ENCODE data around the gene SLC3A2. TPM values are rescaled to one million over a fixed set of nuclear protein-coding genes. Genes with fewer than 3 reads are reported as not detected.
A peak's percentile ranks its signal among the peaks of the same experiment; 100 is the strongest.
"Not testable (repeated sequence)": the region's sequence is repeated elsewhere in the genome, so short reads cannot be mapped to it uniquely, and the experiment has no call there.

Gene SLC3A2
- total RNA-seq, 2 experiments from 2014 or later: 213 to 259 TPM

DNA sequence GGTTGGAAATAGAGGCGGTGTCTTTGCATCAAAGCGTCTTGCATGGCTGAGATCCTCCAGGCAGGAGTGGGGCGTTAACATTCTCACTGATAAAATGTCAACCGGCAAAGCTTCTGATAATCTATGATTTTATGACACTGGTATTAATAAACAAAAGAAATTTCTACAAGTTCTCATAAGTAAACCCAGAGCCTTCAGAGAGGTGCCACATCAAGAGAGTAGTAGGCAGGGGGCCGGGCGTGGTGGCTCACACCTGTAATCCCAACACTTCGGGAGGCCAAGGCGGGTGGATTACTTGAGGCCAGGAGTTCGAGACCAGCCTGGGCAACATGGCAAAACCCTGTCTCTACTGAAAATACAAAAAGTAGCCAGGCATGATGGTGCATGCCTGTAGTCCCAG, 37.8 kb upstream of the SLC3A2 start:
- not testable (repeated sequence) for ATAC-seq; H3K9me3 Mint-ChIP-seq (ENCODE audit: low read depth); DNase-seq; H3K36me3 Mint-ChIP-seq; H3K4me3 Mint-ChIP-seq; H3K27ac Mint-ChIP-seq; H3K27me3 Mint-ChIP-seq
- CTCF ChIA-PET: interaction anchor here (1.0 to 2.0 kb wide), 4 partner anchors 9 to 57 kb away, joined by 3 to 13 read pairs (median 6); partner anchors contain the start of gene SLC3A2
- peaks cover 15% of the 10 kb centered on the region for H3K4me1 Mint-ChIP-seq

DNA sequence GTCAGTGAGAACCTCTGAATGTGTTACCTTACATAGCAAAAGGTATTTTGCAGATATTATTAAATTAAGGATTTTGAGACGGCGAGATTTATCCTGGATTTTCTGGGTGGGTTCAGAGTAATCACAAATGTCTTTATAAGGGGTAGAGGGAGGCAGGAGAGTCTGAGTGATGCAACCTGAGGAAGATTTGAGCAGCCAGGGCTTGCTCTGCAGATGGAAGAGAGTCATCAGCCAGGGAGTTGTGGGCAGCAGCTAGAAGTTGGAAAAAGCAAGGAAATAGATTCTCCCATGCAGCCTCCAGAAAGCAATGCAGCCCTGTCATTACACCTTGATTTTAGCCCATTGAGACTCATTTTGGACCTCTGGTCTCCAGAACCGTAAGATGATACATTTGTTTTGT, 37.2 kb upstream of the SLC3A2 start:
- Mint-ChIP-seq H3K27ac (no peak overlapping the region), H3K4me1 (peaks cover 13% of the 10 kb centered on the region), H3K4me3 (no peak overlapping the region), H3K36me3 (peaks cover 2% of the 10 kb centered on the region), H3K27me3 (no peaks in the 10 kb centered on the region), H3K9me3 (ENCODE audit: low read depth) (no peaks in the 10 kb centered on the region)
- DNase-seq (no peak), ATAC-seq (no peak)
- CTCF ChIA-PET: interaction anchor here (1.5 to 2.0 kb wide), 3 partner anchors 9 to 57 kb away, joined by 3 to 13 read pairs (median 9); no protein-coding TSS in a partner anchor

DNA sequence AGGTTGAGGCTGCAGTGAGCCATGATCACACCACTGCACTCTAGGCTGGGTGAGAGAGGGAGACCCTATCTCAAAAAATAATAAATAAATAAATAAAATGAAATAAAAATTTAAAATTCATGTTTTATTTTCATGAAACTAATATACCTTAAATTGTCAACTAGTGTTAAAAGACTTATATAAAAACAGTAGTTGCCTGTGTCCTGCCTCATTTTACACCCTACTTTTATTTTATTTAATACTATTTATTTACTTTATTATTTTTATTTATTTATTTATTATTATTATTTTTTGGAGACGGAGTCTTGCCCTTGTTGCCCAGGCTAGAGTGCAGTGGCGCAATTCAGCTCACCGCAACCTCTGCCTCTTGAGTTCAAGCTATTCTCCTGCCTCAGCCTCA, 36.5 kb upstream of the SLC3A2 start:
- H3K36me3 Mint-ChIP-seq: peaks cover 5% of the 10 kb centered on the region
- no peak for ATAC-seq
- CTCF ChIA-PET: interaction anchor here (1.9 to 2.0 kb wide), 2 partner anchors 11 to 58 kb away, joined by 9 to 13 read pairs; no protein-coding TSS in a partner anchor
- no peak overlapping the region for H3K27ac Mint-ChIP-seq
- H3K27me3 Mint-ChIP-seq: no peaks in the 10 kb centered on the region
- H3K4me1 Mint-ChIP-seq: peaks cover 9% of the 10 kb centered on the region
- no peak overlapping the region for H3K4me3 Mint-ChIP-seq
- H3K9me3 Mint-ChIP-seq (ENCODE audit: low read depth): no peaks in the 10 kb centered on the region
- no peak for DNase-seq

DNA sequence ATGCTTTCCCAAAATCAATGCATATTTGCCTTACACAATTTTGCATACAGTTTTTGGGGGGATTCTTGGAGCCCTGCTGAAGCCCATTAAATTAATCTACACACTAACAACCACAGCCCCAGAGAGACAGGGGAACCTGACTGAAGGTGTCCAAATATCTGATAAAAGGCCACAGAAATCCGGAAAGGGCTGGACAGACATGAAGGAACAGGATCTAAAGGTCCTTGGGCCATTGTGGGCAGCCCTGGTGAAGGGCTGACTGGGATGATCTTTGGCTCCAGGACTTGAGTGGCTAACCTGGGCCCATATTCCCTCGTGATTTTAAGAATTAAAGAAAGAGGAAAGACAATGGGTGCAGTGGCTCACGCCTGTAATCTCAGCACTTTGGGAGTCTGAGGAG, 34.5 kb upstream of the SLC3A2 start:
- H3K27me3 Mint-ChIP-seq: no peaks in the 10 kb centered on the region
- CTCF ChIA-PET: interaction anchor here (0.9 kb wide), 1 partner anchor 30 kb away, joined by 3 read pairs; no protein-coding TSS in a partner anchor
- no peak for DNase-seq

DNA sequence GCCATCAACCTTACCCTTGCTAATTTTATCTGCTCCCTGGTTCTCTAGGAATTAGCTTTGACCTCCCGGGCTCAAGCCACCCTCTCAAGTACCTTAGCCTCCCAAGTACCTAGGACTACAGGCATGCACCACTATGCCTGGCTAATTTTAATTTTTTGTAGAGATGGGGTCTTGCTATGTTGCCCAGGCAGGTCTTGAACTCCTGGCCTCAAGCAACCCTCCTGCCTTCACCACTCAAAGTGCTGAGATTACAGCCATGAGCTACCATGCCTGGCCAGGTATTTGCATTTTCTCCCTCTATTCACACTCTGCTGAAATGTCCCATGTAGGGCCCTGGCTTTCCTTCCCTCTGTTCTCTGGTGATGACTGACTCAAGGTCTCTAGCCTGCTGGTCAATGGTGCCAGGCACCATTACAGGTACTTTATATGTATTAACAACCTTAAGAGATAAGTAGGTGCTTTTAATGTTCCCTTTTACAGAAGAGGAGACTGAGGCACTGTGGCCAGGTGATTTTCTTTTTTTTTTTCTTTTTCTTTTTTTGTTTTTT, 32.9 kb upstream of the SLC3A2 start:
- H3K4me1 Mint-ChIP-seq: peaks cover 19% of the 10 kb centered on the region
- no peak overlapping the region for H3K4me3 Mint-ChIP-seq
- CTCF ChIA-PET: interaction anchor here (1.0 kb wide), 1 partner anchor 122 kb away, joined by 3 read pairs; no protein-coding TSS in a partner anchor

More for the DNA sequence above, 34.5 kb upstream of the SLC3A2 start:
- Mint-ChIP-seq H3K4me1 (peaks cover 4% of the 10 kb centered on the region), H3K36me3 (peaks cover 3% of the 10 kb centered on the region), H3K9me3 (ENCODE audit: low read depth) (no peaks in the 10 kb centered on the region), H3K4me3 (no peak overlapping the region), H3K27ac (no peak overlapping the region)
- ATAC-seq: no peak

DNA sequence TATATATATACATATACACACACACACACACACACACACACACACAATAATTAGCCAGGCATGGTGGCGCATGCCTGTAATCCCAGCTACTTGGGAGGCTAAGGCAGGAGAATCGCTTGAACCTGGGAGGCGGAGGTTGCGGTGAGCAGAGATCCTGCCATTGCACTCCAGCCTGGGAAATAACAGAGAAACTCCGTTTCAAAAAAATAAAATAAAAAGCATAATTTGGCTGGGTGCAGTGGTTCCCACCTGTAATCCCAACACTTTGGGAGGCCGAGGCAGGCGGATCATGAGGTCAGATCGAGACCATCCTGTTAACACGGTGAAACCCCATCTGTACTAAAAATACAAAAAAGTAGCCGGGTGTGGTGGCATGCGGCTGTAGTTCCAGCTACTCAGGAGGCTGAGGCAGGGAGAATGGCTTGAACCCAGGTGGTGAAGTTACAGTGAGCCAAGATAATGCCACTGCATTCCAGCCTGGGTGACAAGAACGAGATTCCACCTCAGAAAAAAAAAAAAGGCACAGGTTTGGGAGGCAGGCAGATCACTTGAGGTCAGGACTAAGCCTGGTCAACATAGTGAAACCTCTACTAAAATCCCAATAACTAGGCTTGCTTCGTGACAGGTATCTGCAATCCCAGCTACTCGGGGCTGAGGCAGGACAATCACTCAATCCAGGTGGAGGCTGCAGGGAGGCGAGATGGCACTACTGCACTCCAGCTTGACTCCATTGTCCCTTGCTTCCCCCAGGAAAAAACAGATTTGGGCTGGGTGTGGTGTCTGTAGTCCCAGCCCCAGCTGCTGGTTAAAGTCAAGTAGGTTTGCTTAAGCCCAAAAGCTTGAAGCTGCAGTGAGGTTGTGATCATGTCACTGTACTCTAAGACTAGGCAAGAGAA, 29.5 kb upstream of the SLC3A2 start:
- ATAC-seq: no peak
- H3K27ac Mint-ChIP-seq: peak overlapping the region; percentile 61
- H3K4me1 Mint-ChIP-seq: peaks cover 36% of the 10 kb centered on the region
- CTCF ChIA-PET: interaction anchor here (1.0 to 2.3 kb wide), 7 partner anchors 10 to 157 kb away, joined by 3 to 8 read pairs (median 3); partner anchors contain the start of genes SLC3A2, TMEM179B and ZBTB3
- H3K4me3 Mint-ChIP-seq: peak overlapping the region; percentile 15
- H3K9me3 Mint-ChIP-seq (ENCODE audit: low read depth): no peaks in the 10 kb centered on the region
- peaks cover 3% of the 10 kb centered on the region for H3K27me3 Mint-ChIP-seq
- no peak for DNase-seq
- peaks cover 48% of the 10 kb centered on the region for H3K36me3 Mint-ChIP-seq

More for the DNA sequence above, 32.9 kb upstream of the SLC3A2 start:
- Mint-ChIP-seq H3K27me3 (no peaks in the 10 kb centered on the region), H3K9me3 (ENCODE audit: low read depth) (no peaks in the 10 kb centered on the region), H3K27ac (no peak overlapping the region), H3K36me3 (peaks cover 16% of the 10 kb centered on the region)
- ATAC-seq: no peak
- no peak for DNase-seq

DNA sequence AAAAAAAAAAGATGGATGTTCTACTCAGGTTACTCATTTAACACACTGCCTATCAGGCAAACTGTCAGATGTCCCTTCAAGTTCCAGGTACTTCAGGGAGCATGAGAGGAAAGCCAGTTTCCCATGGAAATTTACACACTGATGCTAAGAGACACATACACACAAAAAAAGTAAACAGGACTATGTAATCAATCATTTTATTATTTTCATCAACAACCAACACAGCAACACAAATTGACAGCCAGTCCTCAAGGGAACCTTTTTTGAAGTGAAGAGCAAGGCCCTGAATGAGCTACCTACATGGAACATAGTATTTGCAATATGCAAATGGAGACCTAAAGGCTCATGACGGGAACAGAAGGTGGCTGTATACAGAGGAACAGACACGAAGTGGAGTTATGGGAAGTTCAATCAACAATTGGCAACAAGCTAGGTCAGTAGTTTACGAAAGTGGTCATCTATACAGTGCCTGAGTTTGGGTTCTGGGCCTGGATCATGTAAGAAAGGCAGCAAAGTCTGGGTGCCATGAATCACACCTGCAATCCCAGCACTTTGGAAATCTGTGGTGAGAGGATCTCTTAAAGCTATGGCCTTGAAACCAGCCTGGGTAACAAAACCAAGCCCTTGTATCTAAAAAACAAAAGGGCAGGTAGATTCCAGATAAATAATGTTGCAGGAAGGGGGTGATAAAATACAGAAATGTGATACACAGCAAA, 28.7 kb upstream of the SLC3A2 start:
- H3K36me3 Mint-ChIP-seq: peaks cover 50% of the 10 kb centered on the region

DNA sequence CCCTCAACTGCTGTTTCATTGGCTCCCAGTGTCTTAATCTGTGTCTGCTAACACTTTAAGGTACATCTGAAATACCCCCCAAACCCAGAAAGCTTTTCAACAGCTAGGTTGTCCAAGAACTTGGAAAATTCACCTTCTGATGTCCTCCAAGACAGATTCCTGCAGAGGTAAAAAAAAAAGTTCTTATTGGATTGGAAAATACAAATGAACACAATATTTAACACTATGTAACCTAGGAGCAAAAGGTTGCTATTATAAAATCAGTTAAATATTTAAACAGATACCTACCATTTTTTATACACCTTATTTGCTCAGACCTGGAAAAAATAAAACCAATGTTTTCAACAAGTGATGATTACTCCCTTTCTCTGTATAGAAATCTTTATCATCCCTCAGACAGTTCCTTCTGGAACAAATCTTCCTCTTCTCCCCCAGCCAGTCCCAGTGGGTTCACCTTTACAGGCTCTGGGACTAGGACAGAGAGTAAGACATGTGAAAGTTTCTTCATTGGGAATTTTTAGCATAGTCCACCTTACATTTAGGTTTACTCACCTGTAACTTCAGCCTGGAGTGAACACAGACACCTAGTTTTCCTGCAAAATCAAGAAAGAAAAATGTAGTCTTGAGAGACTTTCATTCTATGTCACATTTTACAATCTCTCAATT, 28.0 kb upstream of the SLC3A2 start:
- ATAC-seq (no peak), DNase-seq (no peak)
- H3K4me3 Mint-ChIP-seq: peak overlapping the region; percentile 93
- peaks cover 50% of the 10 kb centered on the region for H3K36me3 Mint-ChIP-seq
- peak overlapping the region; percentile 91 for H3K27ac Mint-ChIP-seq
- CTCF ChIA-PET: interaction anchor here (1.0 to 2.1 kb wide), 8 partner anchors 9 to 158 kb away, joined by 3 to 12 read pairs (median 3); partner anchors contain the start of genes TMEM179B and ZBTB3
- H3K4me1 Mint-ChIP-seq: peaks cover 45% of the 10 kb centered on the region
- peaks cover 3% of the 10 kb centered on the region for H3K27me3 Mint-ChIP-seq
- no peaks in the 10 kb centered on the region for H3K9me3 Mint-ChIP-seq (ENCODE audit: low read depth)

More for the DNA sequence above, 28.7 kb upstream of the SLC3A2 start:
- no peaks in the 10 kb centered on the region for H3K9me3 Mint-ChIP-seq (ENCODE audit: low read depth)
- ATAC-seq: no peak
- H3K4me3 Mint-ChIP-seq: peak overlapping the region; percentile 15
- H3K27me3 Mint-ChIP-seq: peaks cover 3% of the 10 kb centered on the region
- H3K27ac Mint-ChIP-seq: peak overlapping the region; percentile 61
- peaks cover 39% of the 10 kb centered on the region for H3K4me1 Mint-ChIP-seq
- CTCF ChIA-PET: interaction anchor here (1.0 to 1.5 kb wide), 7 partner anchors 9 to 157 kb away, joined by 3 to 4 read pairs (median 3); partner anchors contain the start of gene ZBTB3
- DNase-seq: no peak

DNA sequence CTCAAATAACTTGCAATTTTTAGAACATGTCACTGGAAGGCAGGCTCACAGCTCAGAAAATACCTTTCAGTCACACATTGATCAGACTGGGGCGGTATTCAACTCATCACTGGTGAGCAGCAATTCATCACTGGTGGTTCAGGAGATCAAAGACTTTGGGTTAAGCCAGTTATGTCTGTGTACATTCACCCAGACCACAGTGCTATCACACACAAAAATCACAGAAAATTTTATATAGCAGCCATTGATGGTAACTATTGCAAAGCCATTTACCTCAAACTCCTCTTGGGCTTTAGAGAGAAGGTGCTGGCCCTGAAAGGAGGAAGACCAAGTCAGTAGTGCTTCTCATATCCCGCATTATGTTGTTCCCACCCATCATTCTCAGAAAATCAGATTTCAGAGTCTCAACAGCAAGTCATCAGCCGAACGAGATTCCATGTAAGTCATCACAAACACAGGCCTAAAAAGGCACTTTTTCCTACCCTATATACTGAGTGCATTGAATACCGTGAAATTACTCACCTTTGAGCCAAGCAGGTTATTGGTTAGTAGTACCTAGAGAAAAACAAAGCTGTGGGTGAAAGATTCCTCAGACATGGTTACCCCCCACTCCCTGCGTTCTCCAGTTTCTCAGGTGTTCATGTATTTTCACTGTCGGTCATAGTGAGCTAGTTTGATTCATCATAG, 27.3 kb upstream of the SLC3A2 start:
- peaks cover 3% of the 10 kb centered on the region for H3K27me3 Mint-ChIP-seq
- H3K27ac Mint-ChIP-seq: peak overlapping the region; percentile 91
- peak overlapping the region; percentile 93 for H3K4me3 Mint-ChIP-seq
- ATAC-seq: no peak
- CTCF ChIA-PET: interaction anchor here (0.6 to 2.8 kb wide), 8 partner anchors 12 to 67 kb away, joined by 3 to 12 read pairs (median 4); partner anchors contain the start of genes TMEM179B and WDR74
- peaks cover 52% of the 10 kb centered on the region for H3K36me3 Mint-ChIP-seq
- peaks cover 52% of the 10 kb centered on the region for H3K4me1 Mint-ChIP-seq
- DNase-seq: no peak
- H3K9me3 Mint-ChIP-seq (ENCODE audit: low read depth): no peaks in the 10 kb centered on the region

DNA sequence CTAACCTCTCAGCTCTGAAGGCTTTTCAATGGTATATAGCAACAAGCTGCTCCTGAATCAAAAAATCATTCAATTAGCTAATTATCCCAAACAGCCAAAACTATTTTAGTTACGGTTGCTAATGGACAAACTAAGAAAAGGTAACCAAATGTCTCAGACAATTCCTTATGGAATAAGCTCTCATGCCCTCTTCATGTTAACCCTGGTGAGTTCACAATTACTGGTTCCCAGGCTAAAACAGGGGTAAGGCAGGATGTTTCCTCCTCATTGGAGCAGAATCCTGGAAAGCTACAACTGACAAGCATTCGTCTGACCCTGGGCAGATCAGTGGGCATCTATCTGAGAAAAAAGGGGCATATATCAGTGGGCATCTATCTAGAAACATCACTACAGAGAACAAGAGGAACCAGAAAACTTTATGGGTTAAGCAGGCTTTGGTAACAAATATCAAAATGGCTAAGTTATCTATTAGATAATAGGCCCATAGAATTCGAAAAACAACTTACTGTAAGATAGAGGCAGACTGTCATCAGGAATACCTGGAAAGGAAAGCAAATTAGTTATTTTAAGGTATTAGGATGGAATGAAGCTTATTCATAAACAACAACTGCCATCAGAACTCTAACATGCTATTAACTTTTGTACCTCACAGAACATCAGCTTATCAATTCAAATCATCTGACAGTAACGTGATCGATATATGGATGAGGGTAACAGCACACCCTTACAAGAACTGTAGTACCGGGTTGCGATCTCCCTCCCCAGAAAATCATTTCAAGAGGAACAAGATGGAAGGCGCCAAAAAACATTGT, 26.5 kb upstream of the SLC3A2 start:
- CTCF ChIA-PET: interaction anchor here (0.6 to 3.8 kb wide), 11 partner anchors 11 to 486 kb away, joined by 3 to 28 read pairs (median 6); partner anchors contain the start of genes SLC3A2, TMEM179B and WDR74
- ATAC-seq: no peak
- Mint-ChIP-seq H3K27ac (peak overlapping the region; percentile 91), H3K4me1 (peaks cover 57% of the 10 kb centered on the region), H3K4me3 (peak overlapping the region; percentile 93), H3K27me3 (peaks cover 3% of the 10 kb centered on the region), H3K36me3 (peaks cover 49% of the 10 kb centered on the region), H3K9me3 (ENCODE audit: low read depth) (no peaks in the 10 kb centered on the region)
- no peak for DNase-seq

DNA sequence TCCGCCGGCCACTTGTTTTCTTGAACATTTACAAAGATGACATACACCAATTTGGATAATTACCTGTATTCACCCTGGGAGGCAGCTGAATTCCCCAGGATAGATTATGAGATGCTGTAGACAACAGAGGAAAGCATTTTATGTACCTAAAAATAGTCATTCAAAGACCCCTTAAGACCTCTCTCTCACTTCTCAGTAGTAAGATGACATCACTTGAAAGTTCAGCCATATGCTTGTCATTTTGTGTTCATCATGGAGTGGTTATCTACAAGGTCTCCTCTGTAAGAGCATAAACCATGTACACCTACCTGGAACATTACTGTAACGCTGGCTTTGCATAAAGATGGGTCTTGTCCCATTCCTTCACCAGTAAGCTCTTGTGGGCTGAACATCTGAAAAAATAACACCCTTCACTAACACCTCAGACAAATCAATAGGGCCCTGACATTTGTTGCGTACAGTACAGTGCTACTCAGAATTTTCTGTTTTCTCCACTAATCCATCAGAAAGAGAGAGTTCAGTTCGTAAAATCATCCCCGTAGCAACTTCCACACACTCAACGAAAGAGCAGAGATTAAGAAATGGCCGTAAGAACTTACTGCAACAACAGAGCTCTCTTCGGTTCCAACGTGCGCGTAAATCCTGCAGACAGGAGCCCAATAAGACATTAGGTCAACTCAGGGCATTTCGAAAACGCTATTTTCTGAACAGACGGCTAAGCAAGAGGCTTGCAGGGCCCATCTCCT, 25.7 kb upstream of the SLC3A2 start:
- H3K27me3 Mint-ChIP-seq: peaks cover 3% of the 10 kb centered on the region
- H3K9me3 Mint-ChIP-seq (ENCODE audit: low read depth): no peaks in the 10 kb centered on the region
- no peak for DNase-seq
- peak overlapping the region; percentile 91 for H3K27ac Mint-ChIP-seq
- H3K4me1 Mint-ChIP-seq: peaks cover 63% of the 10 kb centered on the region
- peaks cover 51% of the 10 kb centered on the region for H3K36me3 Mint-ChIP-seq
- CTCF ChIA-PET: interaction anchor here (0.8 to 3.8 kb wide), 14 partner anchors 10 to 487 kb away, joined by 3 to 57 read pairs (median 6); partner anchors contain the start of genes SLC3A2, TMEM179B and TUT1
- H3K4me3 Mint-ChIP-seq: peak overlapping the region; percentile 93
- no peak for ATAC-seq

All from activated CD8-positive, alpha-beta memory T cell treated with anti-CD3 and anti-CD28 coated beads, Interleukin-2, amount 10 ng/mL, durations not matched to agents 7 days and 5 days (primary cell).